Neural cell (in vitro differentiated cells): ENCODE measurements around the gene PUM1. TPM values are rescaled to one million over a fixed set of nuclear protein-coding genes. Genes with fewer than 3 reads are reported as not detected.
A peak's percentile ranks its signal among the peaks of the same experiment; 100 is the strongest.

Source experiments
- H2AFZ ChIP-seq: fragments of 200-600, 300-800 bp; sonication (generic), shearing (Covaris generic); 2 replicates; pipeline ENCODE4 v1.6.0; 2014; ENCODE audit warnings: low read depth, mild to moderate bottlenecking, antibody characterized with exemption, low read length, moderate library complexity
- H3F3A ChIP-seq: fragments of 200-600 bp; shearing (Covaris generic); 2 replicates; pipeline ENCODE4 v1.6.1; 2016; ENCODE audit warnings: mild to moderate bottlenecking, moderate library complexity, mixed read lengths, antibody characterized with exemption, low read length; ENCODE audit not compliant: insufficient read depth, poor library complexity, severe bottlenecking
- H3K27ac ChIP-seq: fragments of 200-600, 300-800 bp; sonication (generic), shearing (Covaris generic); 2 replicates; pipeline ENCODE4 v1.5.1; 2014; ENCODE audit warnings: mild to moderate bottlenecking, low read length, moderate library complexity
- H3K27me3 ChIP-seq: fragments of 300-800, 200-600 bp; sonication (generic), shearing (Covaris generic); 2 replicates; pipeline ENCODE4 v1.6.0; 2014; ENCODE audit warnings: mild to moderate bottlenecking, low read depth, low read length, moderate library complexity; ENCODE audit not compliant: insufficient read depth
- H3K36me3 ChIP-seq: fragments of 300-800, 200-600 bp; sonication (generic), shearing (Covaris generic); 2 replicates; pipeline ENCODE4 v1.5.1; 2014; ENCODE audit warnings: mild to moderate bottlenecking, antibody characterized with exemption, low read length, moderate library complexity; ENCODE audit not compliant: insufficient read depth
- H3K4me2 ChIP-seq: fragments of 300-800, 200-600 bp; sonication (generic), shearing (Covaris generic); 2 replicates; pipeline ENCODE4 v1.6.0; 2014; ENCODE audit warnings: mild to moderate bottlenecking, low read length
- H3K4me3 ChIP-seq: fragments of 300-800, 200-600 bp; sonication (generic), shearing (Covaris generic); 2 replicates; pipeline ENCODE4 v1.5.1; 2014; ENCODE audit warnings: mild to moderate bottlenecking, low read length, moderate library complexity
- H3K79me2 ChIP-seq: fragments of 200-600 bp; shearing (Covaris generic); replicated peaks from 2 replicates; pipeline ENCODE4 v1.6.0; 2014; ENCODE audit warnings: mild to moderate bottlenecking, low read length, moderate library complexity; ENCODE audit not compliant: insufficient read depth
- H3K9ac ChIP-seq: fragments of 300-800, 200-600 bp; sonication (generic), shearing (Covaris generic); 2 replicates; pipeline ENCODE4 v1.6.1; 2016; ENCODE audit warnings: mild to moderate bottlenecking, low read length, mixed read lengths
- H3K9me2 ChIP-seq: fragments of 200-600 bp; shearing (Covaris generic); 2 replicates; pipeline ENCODE4 v1.6.1; 2016; ENCODE audit warnings: mild to moderate bottlenecking, low read length, mixed read lengths; ENCODE audit not compliant: insufficient read depth
- H3K9me3 ChIP-seq: fragments of 200-600, 300-800 bp; sonication (generic), shearing (Covaris generic); 2 replicates; pipeline ENCODE4 v1.6.1; 2016; ENCODE audit warnings: mild to moderate bottlenecking, mixed run types, low read length, moderate library complexity, mixed read lengths
- H4K20me1 ChIP-seq: fragments of 200-600 bp; shearing (Covaris generic); 2 replicates; pipeline ENCODE4 v1.6.1; 2016; ENCODE audit warnings: mild to moderate bottlenecking, mixed run types; ENCODE audit not compliant: insufficient read depth
- CTCF ChIP-seq: fragments of 450-650 bp; IDR thresholded peaks from 2 replicates; pipeline ENCODE4 v1.5.1; 2014; ENCODE audit warnings: antibody characterized with exemption, mild to moderate bottlenecking, moderate library complexity; ENCODE audit not compliant: poor library complexity, severe bottlenecking
- EP300 ChIP-seq: fragments of 450-650 bp; conservative IDR thresholded peaks from 2 replicates; pipeline ENCODE4 v1.6.1; 2014; ENCODE audit warnings: antibody characterized with exemption, mild to moderate bottlenecking, moderate library complexity; ENCODE audit not compliant: poor library complexity, severe bottlenecking
- EZH2 ChIP-seq: fragments of 200-600, 300-800 bp; shearing (Covaris generic), sonication (generic); IDR thresholded peaks from 2 replicates; pipeline ENCODE4 v1.6.1; 2014; ENCODE audit warnings: antibody characterized with exemption, low read length, borderline replicate concordance, mild to moderate bottlenecking; ENCODE audit not compliant: insufficient read depth, poor library complexity, severe bottlenecking
- MXI1 ChIP-seq: fragments of 450-650 bp; conservative IDR thresholded peaks from 2 replicates; pipeline ENCODE4 v1.6.1; 2014; ENCODE audit warnings: antibody characterized with exemption, mild to moderate bottlenecking; ENCODE audit not compliant: poor library complexity, severe bottlenecking
- POLR2AphosphoS5 ChIP-seq: IDR thresholded peaks from 2 replicates; pipeline ENCODE4 v1.6.1; 2012
- RAD21 ChIP-seq: fragments of 450-650 bp; conservative IDR thresholded peaks from 2 replicates; pipeline ENCODE4 v1.6.1; 2014; ENCODE audit warnings: antibody characterized with exemption, mild to moderate bottlenecking, moderate library complexity
- SMC3 ChIP-seq: fragments of 450-650 bp; conservative IDR thresholded peaks from 2 replicates; pipeline ENCODE4 v1.6.1; 2014; ENCODE audit warnings: antibody characterized with exemption, mild to moderate bottlenecking, moderate library complexity; ENCODE audit not compliant: poor library complexity
- TAF1 ChIP-seq: IDR thresholded peaks from 2 replicates; pipeline ENCODE4 v1.6.1; 2012; ENCODE audit warnings: low read depth
- polyA plus RNA-seq: library from polyadenylated mRNA; depleted of rRNA; stranded (reverse); fragments of >200 nt; gene quantifications from 2 replicates; pipeline ENCODE4 v1.2.3, GENCODE V29; 2014
- TF ChIP-seq, protein P1 (sequence below): IDR thresholded peaks from 2 replicates; pipeline ENCODE4 v1.6.1; 2012; ENCODE audit warnings: borderline replicate concordance

PUM1 gene
- polyA plus RNA-seq, 1 donor from 2014 or later: 60.8 TPM

DNA sequence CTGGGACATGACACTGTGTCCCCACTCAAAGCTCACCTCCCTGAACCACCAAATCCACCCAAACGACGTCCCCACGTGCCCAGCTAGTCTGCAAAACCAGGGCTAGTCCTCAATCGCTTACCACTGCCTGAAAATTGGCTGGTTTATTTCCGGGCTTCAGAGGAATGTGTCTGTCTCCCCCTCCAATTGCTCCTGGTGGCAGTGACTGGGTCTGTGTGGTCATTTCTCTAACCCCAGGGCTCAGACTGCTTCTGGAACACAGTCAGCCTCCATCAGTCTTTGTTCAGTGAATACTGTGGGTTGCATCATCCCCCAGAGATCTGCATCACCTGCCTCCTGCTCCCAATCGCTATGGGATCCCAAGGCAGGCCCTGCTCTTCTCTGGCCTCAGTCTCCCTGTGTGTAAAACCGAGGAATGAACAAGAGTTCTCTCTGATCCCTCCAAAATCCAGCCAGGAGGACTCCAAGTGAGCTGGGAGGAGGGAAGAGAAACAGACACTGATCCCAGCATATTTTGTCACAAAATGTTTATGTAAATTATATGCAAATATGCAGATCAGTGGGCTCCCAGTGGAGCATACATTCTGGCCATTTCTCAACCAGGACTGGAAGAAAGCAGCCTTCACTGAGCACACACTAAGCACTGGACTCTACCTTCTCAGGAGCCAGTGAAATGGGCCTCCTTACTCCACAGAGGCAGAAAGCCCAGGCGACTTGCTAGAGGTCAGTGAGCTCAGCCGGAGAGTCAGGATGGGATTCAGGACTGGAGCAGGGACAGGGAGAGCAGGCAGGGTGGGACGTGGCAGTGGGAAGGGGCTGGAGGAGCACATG lies 177.8 kb downstream of the PUM1 start:
- peak overlapping the region; percentile 46 for H3K9ac ChIP-seq
- peak overlapping the region; percentile 39 for H3K27ac ChIP-seq
- no peaks in the 10 kb centered on the region for H3K36me3 ChIP-seq
- TF ChIP-seq CTCF (no peak), EP300 (no peak), SMC3 (no peak), TAF1 (no peak)
- TF ChIP-seq, protein P1, sequence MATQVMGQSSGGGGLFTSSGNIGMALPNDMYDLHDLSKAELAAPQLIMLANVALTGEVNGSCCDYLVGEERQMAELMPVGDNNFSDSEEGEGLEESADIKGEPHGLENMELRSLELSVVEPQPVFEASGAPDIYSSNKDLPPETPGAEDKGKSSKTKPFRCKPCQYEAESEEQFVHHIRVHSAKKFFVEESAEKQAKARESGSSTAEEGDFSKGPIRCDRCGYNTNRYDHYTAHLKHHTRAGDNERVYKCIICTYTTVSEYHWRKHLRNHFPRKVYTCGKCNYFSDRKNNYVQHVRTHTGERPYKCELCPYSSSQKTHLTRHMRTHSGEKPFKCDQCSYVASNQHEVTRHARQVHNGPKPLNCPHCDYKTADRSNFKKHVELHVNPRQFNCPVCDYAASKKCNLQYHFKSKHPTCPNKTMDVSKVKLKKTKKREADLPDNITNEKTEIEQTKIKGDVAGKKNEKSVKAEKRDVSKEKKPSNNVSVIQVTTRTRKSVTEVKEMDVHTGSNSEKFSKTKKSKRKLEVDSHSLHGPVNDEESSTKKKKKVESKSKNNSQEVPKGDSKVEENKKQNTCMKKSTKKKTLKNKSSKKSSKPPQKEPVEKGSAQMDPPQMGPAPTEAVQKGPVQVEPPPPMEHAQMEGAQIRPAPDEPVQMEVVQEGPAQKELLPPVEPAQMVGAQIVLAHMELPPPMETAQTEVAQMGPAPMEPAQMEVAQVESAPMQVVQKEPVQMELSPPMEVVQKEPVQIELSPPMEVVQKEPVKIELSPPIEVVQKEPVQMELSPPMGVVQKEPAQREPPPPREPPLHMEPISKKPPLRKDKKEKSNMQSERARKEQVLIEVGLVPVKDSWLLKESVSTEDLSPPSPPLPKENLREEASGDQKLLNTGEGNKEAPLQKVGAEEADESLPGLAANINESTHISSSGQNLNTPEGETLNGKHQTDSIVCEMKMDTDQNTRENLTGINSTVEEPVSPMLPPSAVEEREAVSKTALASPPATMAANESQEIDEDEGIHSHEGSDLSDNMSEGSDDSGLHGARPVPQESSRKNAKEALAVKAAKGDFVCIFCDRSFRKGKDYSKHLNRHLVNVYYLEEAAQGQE: no peak
- H3K9me3 ChIP-seq: no peaks in the 10 kb centered on the region
- no peak overlapping the region for H3K4me2 ChIP-seq
- no peaks in the 10 kb centered on the region for H4K20me1 ChIP-seq
- H3K9me2 ChIP-seq: no peaks in the 10 kb centered on the region
- H2AFZ ChIP-seq: no peak overlapping the region
- no peaks in the 10 kb centered on the region for H3K27me3 ChIP-seq
- no peaks in the 10 kb centered on the region for H3F3A ChIP-seq
- peaks cover 94% of the 10 kb centered on the region for H3K79me2 ChIP-seq
- peak overlapping the region; percentile 31 for H3K4me3 ChIP-seq

- Histone ChIP-seq H3K9me3 (no peaks in the 10 kb centered on the region), H3K27ac (peak overlapping the region; percentile 39), H3F3A (no peaks in the 10 kb centered on the region), H3K9ac (peak overlapping the region; percentile 46), H2AFZ (no peak overlapping the region), H4K20me1 (no peaks in the 10 kb centered on the region), H3K4me3 (no peak overlapping the region), H3K9me2 (no peaks in the 10 kb centered on the region), H3K27me3 (no peaks in the 10 kb centered on the region), H3K36me3 (no peaks in the 10 kb centered on the region), H3K4me2 (no peak overlapping the region), H3K79me2 (peaks cover 94% of the 10 kb centered on the region)
- TF ChIP-seq, protein P1: no peak
- TF ChIP-seq CTCF: no peak
- no peak for TF ChIP-seq MXI1
- TF ChIP-seq SMC3: no peak
- TF ChIP-seq POLR2AphosphoS5: no peak
- no peak for TF ChIP-seq EP300
- no peak for TF ChIP-seq EZH2
- TF ChIP-seq RAD21: no peak
- no peak for TF ChIP-seq TAF1
These were observed 178.6 kb downstream of the PUM1 start for GRCh38 chr1:30886710-30887428.
